ENCODE measurements around the gene ZNF438. TPM values are rescaled to one million over a fixed set of nuclear protein-coding genes. Genes with fewer than 3 reads are reported as not detected.
A peak's percentile ranks its signal among the peaks of the same experiment; 100 is the strongest.

ZNF438 gene
- total RNA-seq, 1 donor = 4.3 TPM

- Histone ChIP-seq H3K9me3 (ENCODE audit: low read depth, low read length) (no peaks in the 10 kb centered on the region), H3K27me3 (ENCODE audit: insufficient read depth, low read length) (no peaks in the 10 kb centered on the region), H4K20me1 (ENCODE audit: insufficient read depth, low read length) (no peaks in the 10 kb centered on the region), H3K36me3 (ENCODE audit: insufficient read depth, low read length) (no peaks in the 10 kb centered on the region), H3K27ac (ENCODE audit: low read depth, low read length) (no peak overlapping the region), H3K79me2 (ENCODE audit: insufficient read depth, low read length) (no peaks in the 10 kb centered on the region), H2AFZ (ENCODE audit: low read length) (no peak overlapping the region), H3K4me1 (ENCODE audit: insufficient read depth, low read length) (peaks cover 34% of the 10 kb centered on the region), H3K4me3 (ENCODE audit: insufficient read depth, low read length) (no peak overlapping the region), H3K4me2 (ENCODE audit: insufficient read depth, low read length) (no peak overlapping the region)
- DNase-seq (ENCODE audit: insufficient read length, low spot score, missing footprints) = no peak
- TF ChIP-seq CTCF (IDR thresholded peaks at IDR 0.05; ENCODE audit: extremely low read depth, low read depth, low read length) = no peak
Measured at GRCh38 chr10:31069411-31069810, 37.7 kb upstream of the ZNF438 start.

DNA sequence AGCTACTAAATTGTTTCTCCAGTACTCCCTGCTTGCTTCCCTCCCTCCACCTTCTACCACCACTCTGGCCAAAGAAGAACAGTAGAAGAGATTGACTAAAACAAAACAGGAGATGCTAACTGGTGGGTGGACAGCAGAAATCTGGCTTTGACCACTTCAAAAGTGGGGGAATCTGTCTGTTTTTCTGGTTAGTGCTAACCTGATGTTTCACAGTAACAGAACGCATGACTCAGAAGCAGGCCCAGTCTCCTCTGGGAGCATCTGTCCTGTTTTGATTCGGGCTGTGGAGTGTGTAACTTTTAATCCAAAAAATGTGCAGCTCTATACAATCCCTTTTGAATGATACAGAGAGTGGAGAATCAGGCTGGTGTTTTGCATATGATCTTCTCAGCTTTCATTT, 32.7 kb upstream of the ZNF438 start:
- no peak for TF ChIP-seq CTCF (IDR thresholded peaks at IDR 0.05; ENCODE audit: extremely low read depth, low read depth, low read length)
- no peaks in the 10 kb centered on the region for H4K20me1 ChIP-seq (ENCODE audit: insufficient read depth, low read length)
- H3K9me3 ChIP-seq (ENCODE audit: low read depth, low read length) = no peaks in the 10 kb centered on the region
- no peaks in the 10 kb centered on the region for H3K36me3 ChIP-seq (ENCODE audit: insufficient read depth, low read length)
- peak overlapping the region; percentile 81 for H2AFZ ChIP-seq (ENCODE audit: low read length)
- no peaks in the 10 kb centered on the region for H3K27me3 ChIP-seq (ENCODE audit: insufficient read depth, low read length)
- H3K4me3 ChIP-seq (ENCODE audit: insufficient read depth, low read length) = no peak overlapping the region
- peaks cover 18% of the 10 kb centered on the region for H3K4me1 ChIP-seq (ENCODE audit: insufficient read depth, low read length)
- H3K4me2 ChIP-seq (ENCODE audit: insufficient read depth, low read length) = peak overlapping the region; percentile 63
- peak; percentile 94 for DNase-seq (ENCODE audit: insufficient read length, low spot score, missing footprints)
- H3K79me2 ChIP-seq (ENCODE audit: insufficient read depth, low read length) = no peaks in the 10 kb centered on the region
- peak overlapping the region; percentile 54 for H3K27ac ChIP-seq (ENCODE audit: low read depth, low read length)

GRCh38 chr10:31063841-31064240, 32.2 kb upstream of the ZNF438 start:
- Histone ChIP-seq H3K4me3 (ENCODE audit: insufficient read depth, low read length) (no peak overlapping the region), H4K20me1 (ENCODE audit: insufficient read depth, low read length) (no peaks in the 10 kb centered on the region), H3K79me2 (ENCODE audit: insufficient read depth, low read length) (no peaks in the 10 kb centered on the region), H3K27me3 (ENCODE audit: insufficient read depth, low read length) (no peaks in the 10 kb centered on the region), H2AFZ (ENCODE audit: low read length) (peak overlapping the region; percentile 81), H3K4me1 (ENCODE audit: insufficient read depth, low read length) (peaks cover 18% of the 10 kb centered on the region), H3K27ac (ENCODE audit: low read depth, low read length) (peak overlapping the region; percentile 54), H3K36me3 (ENCODE audit: insufficient read depth, low read length) (no peaks in the 10 kb centered on the region), H3K4me2 (ENCODE audit: insufficient read depth, low read length) (peak overlapping the region; percentile 63), H3K9me3 (ENCODE audit: low read depth, low read length) (no peaks in the 10 kb centered on the region)
- no peak for DNase-seq (ENCODE audit: insufficient read length, low spot score, missing footprints)
- no peak for TF ChIP-seq CTCF (IDR thresholded peaks at IDR 0.05; ENCODE audit: extremely low read depth, low read depth, low read length)

- no peak overlapping the region for H3K4me2 ChIP-seq (ENCODE audit: insufficient read depth, low read length)
- H3K27me3 ChIP-seq (ENCODE audit: insufficient read depth, low read length) = no peaks in the 10 kb centered on the region
Measured at GRCh38 chr10:31062856-31063255, 31.2 kb upstream of the ZNF438 start.

More at GRCh38 chr10:31062856-31063255, 31.2 kb upstream of the ZNF438 start:
- H2AFZ ChIP-seq (ENCODE audit: low read length) = no peak overlapping the region
- H3K36me3 ChIP-seq (ENCODE audit: insufficient read depth, low read length) = no peaks in the 10 kb centered on the region
- TF ChIP-seq CTCF (IDR thresholded peaks at IDR 0.05; ENCODE audit: extremely low read depth, low read depth, low read length) = no peak
- H3K79me2 ChIP-seq (ENCODE audit: insufficient read depth, low read length) = no peaks in the 10 kb centered on the region
- no peaks in the 10 kb centered on the region for H4K20me1 ChIP-seq (ENCODE audit: insufficient read depth, low read length)
- H3K4me3 ChIP-seq (ENCODE audit: insufficient read depth, low read length) = no peak overlapping the region
- no peaks in the 10 kb centered on the region for H3K9me3 ChIP-seq (ENCODE audit: low read depth, low read length)
- no peak overlapping the region for H3K27ac ChIP-seq (ENCODE audit: low read depth, low read length)
- H3K4me1 ChIP-seq (ENCODE audit: insufficient read depth, low read length) = peaks cover 18% of the 10 kb centered on the region
- DNase-seq (ENCODE audit: insufficient read length, low spot score, missing footprints) = peak; percentile 43

All from osteoblast (primary cell).